ENCODE results near the gene EGFR.

The EGFR gene

DNA sequence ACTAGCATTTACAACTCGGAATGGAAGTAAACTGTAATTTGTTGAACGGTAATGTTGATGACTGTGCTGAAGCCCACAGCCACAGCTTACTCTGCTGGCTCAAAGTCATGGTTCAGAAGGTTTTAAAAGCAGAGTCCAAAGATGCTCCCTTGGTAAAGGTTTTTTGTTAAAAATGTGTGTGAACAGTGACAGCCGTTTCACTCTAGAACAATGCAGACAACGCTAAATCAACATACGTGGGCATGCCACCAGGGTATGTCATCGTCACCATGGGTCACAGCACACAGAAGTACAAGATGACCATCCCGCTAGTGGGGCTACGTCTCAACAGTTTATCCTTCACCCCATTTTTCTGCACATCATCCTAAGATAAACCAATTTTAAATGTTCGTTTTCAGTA, 239.8 kb downstream of the EGFR start:
- DNase-seq (ENCODE audit: low read depth) = no peak
- no peak overlapping the region for H3K4me3 ChIP-seq (ENCODE audit: low read depth, low read length)
- TF ChIP-seq, protein P1, sequence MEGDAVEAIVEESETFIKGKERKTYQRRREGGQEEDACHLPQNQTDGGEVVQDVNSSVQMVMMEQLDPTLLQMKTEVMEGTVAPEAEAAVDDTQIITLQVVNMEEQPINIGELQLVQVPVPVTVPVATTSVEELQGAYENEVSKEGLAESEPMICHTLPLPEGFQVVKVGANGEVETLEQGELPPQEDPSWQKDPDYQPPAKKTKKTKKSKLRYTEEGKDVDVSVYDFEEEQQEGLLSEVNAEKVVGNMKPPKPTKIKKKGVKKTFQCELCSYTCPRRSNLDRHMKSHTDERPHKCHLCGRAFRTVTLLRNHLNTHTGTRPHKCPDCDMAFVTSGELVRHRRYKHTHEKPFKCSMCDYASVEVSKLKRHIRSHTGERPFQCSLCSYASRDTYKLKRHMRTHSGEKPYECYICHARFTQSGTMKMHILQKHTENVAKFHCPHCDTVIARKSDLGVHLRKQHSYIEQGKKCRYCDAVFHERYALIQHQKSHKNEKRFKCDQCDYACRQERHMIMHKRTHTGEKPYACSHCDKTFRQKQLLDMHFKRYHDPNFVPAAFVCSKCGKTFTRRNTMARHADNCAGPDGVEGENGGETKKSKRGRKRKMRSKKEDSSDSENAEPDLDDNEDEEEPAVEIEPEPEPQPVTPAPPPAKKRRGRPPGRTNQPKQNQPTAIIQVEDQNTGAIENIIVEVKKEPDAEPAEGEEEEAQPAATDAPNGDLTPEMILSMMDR (IDR thresholded peaks at IDR 0.05; ENCODE audit: control insufficient read depth, extremely low read depth, insufficient read depth) = no peak

DNA sequence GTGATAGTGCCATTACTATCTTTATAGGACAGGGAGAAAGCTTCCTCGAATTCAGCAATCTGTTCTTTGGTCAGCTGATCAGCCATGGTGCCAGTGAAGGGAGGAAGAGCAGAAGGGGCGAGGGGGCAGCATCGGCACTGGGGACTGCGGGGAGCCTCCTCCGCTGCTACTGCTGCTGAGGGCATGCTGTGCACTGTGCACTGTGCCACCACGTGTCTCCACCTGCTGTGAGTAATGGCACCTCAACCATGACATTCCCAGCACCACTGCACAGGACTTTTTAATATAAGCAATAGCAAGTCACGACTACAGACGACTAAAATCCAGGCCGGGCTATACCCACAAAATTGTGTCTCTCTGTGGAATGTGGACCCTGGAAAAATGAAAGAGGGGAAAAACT, 241.4 kb downstream of the EGFR start:
- TF ChIP-seq, protein P1 (IDR thresholded peaks at IDR 0.05; ENCODE audit: control insufficient read depth, extremely low read depth, insufficient read depth) = no peak
- no peak for DNase-seq (ENCODE audit: low read depth)
- no peak overlapping the region for H3K4me3 ChIP-seq (ENCODE audit: low read depth, low read length)

DNA sequence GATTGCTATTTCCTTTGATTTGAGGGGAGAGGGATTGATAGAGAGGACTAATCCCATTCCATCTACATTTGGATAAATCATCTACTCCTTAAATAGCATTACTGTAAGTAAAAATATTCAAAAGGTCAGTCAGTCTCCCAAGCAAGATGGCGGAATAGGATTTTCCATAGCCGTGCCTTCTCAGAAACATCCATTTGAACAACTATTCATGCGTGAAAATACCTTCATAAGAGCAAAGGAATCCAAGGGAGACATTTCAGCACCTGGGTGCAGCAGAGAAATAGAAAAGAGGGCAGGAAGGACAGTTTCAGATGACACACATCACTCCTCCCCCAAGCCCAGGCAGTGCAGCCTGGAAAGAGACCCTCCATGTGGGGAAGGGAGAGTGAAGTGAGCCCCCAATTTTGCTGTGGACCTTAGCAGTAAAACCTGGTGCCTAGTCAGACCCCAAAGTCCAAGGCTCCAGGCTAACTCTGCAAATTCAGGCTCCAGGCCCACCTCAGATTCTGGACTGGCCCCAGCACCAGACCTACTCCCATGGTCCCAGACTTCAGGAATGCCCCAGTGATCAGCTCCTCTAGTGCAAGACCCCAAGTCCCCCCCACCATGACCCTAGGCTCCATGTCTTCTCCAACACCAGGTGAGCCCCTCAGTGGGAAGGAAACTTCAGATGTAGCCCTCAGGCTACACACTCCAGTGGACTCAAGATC, 242.0 kb downstream of the EGFR start:
- TF ChIP-seq, protein P1 (IDR thresholded peaks at IDR 0.05; ENCODE audit: control insufficient read depth, extremely low read depth, insufficient read depth) = no peak
- H3K4me3 ChIP-seq (ENCODE audit: low read depth, low read length) = no peak overlapping the region

More for the DNA sequence above, 242.0 kb downstream of the EGFR start:
- no peak for DNase-seq (ENCODE audit: low read depth)

Measured in LNCaP clone FGC (cell line).